CD4-positive, alpha-beta memory T cell (primary cell): ENCODE results near the gene DAGLA. TPM values are rescaled to one million over a fixed set of nuclear protein-coding genes. Genes with fewer than 3 reads are reported as not detected.
A peak's percentile ranks its signal among the peaks of the same experiment; 100 is the strongest.

Source experiments
- CTCF ChIA-PET: fragments of 350-600 bp; sonication (Branson Sonifier 250); formaldehyde crosslinking; loops from one replicate; lab custom pipeline; 2021; ENCODE audit warnings: inconsistent platforms; ENCODE audit not compliant: partially characterized antibody; lab: Charles Lee
- POLR2A ChIA-PET: fragments of 350-600 bp; sonication (Branson Sonifier 250); formaldehyde crosslinking; loops from one replicate; lab custom pipeline; 2021; ENCODE audit not compliant: partially characterized antibody; lab: Charles Lee
- DNase-seq, 5 donors: peaks; one replicate each; pipeline versions ENCODE4 v3.0.0 to v3.0.0-alpha.2; 2020 to 2022; ENCODE audit warnings: mixed read lengths in 1 of 5
- H3K27ac ChIP-seq: one replicate; pipeline ENCODE4 v1.7.0; 2013; ENCODE audit warnings: low read depth, low read length
- H3K27me3 ChIP-seq: 2 replicates; pipeline ENCODE4 v1.7.0; 2013; ENCODE audit warnings: mild to moderate bottlenecking, low read length, moderate library complexity; ENCODE audit not compliant: insufficient read depth
- H3K36me3 ChIP-seq: 2 replicates; pipeline ENCODE4 v1.7.0; 2013; ENCODE audit warnings: mild to moderate bottlenecking, low read length, moderate library complexity; ENCODE audit not compliant: insufficient read depth
- H3K4me1 ChIP-seq: 2 replicates; pipeline ENCODE4 v1.7.0; 2013; ENCODE audit warnings: mild to moderate bottlenecking, low read length, moderate library complexity; ENCODE audit not compliant: insufficient read depth
- H3K4me3 ChIP-seq, 2 donors: one replicate each; pipeline ENCODE4 v1.7.0; 2013; ENCODE audit warnings: low read length in 2 of 2, mild to moderate bottlenecking in 1 of 2
- H3K9me3 ChIP-seq, 2 donors: one replicate each; pipeline ENCODE4 v1.7.0; 2013; ENCODE audit warnings: low read length in 2 of 2, control low read depth in 1 of 2; ENCODE audit not compliant: control insufficient read depth in 1 of 2
- H3K27ac Mint-ChIP-seq, 7 donors: one replicate each; pipeline ENCODE4 v1.8.0; 2020 to 2021; ENCODE audit warnings: mixed read lengths in 7 of 7, mild to moderate bottlenecking in 6 of 7, inconsistent platforms in 3 of 7, moderate library complexity in 3 of 7
- H3K27me3 Mint-ChIP-seq, 2 donors: one replicate each; pipeline ENCODE4 v1.8.0; 2020 to 2021; ENCODE audit warnings: mixed read lengths in 2 of 2
- H3K36me3 Mint-ChIP-seq, 2 donors: one replicate each; pipeline ENCODE4 v1.8.0; 2020 to 2021; ENCODE audit warnings: mixed read lengths in 2 of 2, inconsistent platforms in 1 of 2, mild to moderate bottlenecking in 1 of 2
- H3K4me1 Mint-ChIP-seq, 4 donors: one replicate each; pipeline ENCODE4 v1.8.0; 2020 to 2021; ENCODE audit warnings: mixed read lengths in 4 of 4, mild to moderate bottlenecking in 1 of 4
- H3K4me3 Mint-ChIP-seq, 8 donors: one replicate each; pipeline ENCODE4 v1.8.0; 2020 to 2021; ENCODE audit warnings: mixed read lengths in 8 of 8, mild to moderate bottlenecking in 7 of 8, moderate library complexity in 6 of 8, inconsistent platforms in 3 of 8
- H3K9me3 Mint-ChIP-seq, 8 donors: one replicate each; pipeline ENCODE4 v1.8.0; 2020 to 2021; ENCODE audit warnings: mixed read lengths in 8 of 8, mild to moderate bottlenecking in 5 of 8, inconsistent platforms in 3 of 8, moderate library complexity in 1 of 8
- intact Hi-C: fragments of 100-400 bp; cut with micrococcal nuclease; formaldehyde crosslinking; loops from one replicate; pipeline ENCODE4 v1.15.1; 2023
- polyA plus RNA-seq, 2 donors: library from polyadenylated mRNA; unstranded; fragments of 300-500 nt; fragmentation: Illumina TruSeq; gene quantifications; one replicate each; pipeline ENCODE4 v1.2.3, GENCODE V29; 2021
- total RNA-seq, 2 experiments: library from RNA; stranded (reverse); gene quantifications; one replicate each; pipeline ENCODE4 v1.2.3, GENCODE V29; 2021

DAGLA gene
- total and polyA plus RNA-seq, 4 experiments from 2014 or later = 0.30 to 0.52 (median 0.44) TPM; not detected in 1

DNA sequence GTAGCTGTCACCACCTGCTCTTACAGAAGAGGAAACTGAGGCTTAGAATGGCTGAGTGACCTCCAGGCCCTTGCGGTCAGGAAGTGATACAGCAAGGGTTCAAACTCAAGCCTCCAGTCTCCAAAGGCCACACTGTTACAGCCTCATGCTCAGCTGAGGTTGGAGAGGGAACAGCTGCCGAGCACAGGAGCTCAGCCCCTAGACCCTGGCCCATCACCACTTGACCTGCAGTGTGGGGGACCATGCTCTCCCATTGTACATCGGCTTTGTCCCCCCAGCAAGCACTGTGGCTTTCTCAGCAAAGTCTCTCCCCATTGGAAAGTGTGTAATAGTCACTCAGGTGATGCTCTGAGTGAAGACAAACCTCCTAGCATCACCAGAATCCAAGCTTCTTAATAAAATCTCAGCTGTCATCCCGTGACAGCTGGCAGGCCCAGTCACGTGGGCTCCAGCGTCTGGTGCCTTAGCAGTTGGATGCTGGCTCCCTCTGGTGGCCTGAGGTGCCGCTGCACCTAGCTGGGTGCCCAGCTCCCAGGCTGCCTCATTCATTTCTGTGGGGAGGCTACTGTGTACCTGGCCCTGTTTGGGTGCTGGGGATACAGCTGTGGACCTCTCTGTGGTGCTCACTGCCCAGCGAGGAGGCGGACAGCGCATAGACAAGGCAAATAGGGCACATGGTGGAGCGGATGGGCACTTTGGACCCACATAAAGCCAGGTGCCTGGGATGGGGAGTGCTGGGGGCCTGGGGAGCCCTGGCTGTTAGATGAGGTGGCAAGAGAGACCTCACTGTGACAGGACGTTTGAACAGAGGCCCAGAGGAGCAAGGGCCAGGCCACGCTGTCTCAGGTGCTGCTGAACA is 53.2 kb downstream of the DAGLA start:
- H3K27me3 Mint-ChIP-seq = no peaks in the 10 kb centered on the region
- H3K27ac Mint-ChIP-seq = peak overlapping the region in 4 of 7 donors; percentile 84 to 90 (median 88)
- intact Hi-C loops = loop anchor here (1.0 to 5.0 kb wide), 4 partner anchors 36 to 95 kb away; partner anchors contain the start of gene DAGLA
- no peak overlapping the region for H3K4me3 ChIP-seq
- POLR2A ChIA-PET = interaction anchor here (1.1 to 2.2 kb wide), 4 partner anchors 44 to 54 kb away, joined by 3 to 14 read pairs (median 6); no protein-coding TSS in a partner anchor
- no peak overlapping the region for H3K27ac ChIP-seq
- no peaks in the 10 kb centered on the region for H3K36me3 ChIP-seq
- H3K4me3 Mint-ChIP-seq = no peak overlapping the region
- H3K9me3 ChIP-seq = no peaks in the 10 kb centered on the region
- CTCF ChIA-PET = interaction anchor here (0.7 to 4.3 kb wide), 35 partner anchors 8 to 348 kb away, joined by 3 to 64 read pairs (median 4); partner anchors contain the start of gene DAGLA
- H3K36me3 Mint-ChIP-seq = peaks cover 0 to 2% of the 10 kb centered on the region in 2 donors
- no peaks in the 10 kb centered on the region for H3K9me3 Mint-ChIP-seq
- DNase-seq = peak; percentile 80 to 85 (median 82)
- H3K4me1 Mint-ChIP-seq = peaks cover 2 to 9% (median 5%) of the 10 kb centered on the region in 4 donors
- peaks cover 4% of the 10 kb centered on the region for H3K4me1 ChIP-seq
- H3K27me3 ChIP-seq = no peaks in the 10 kb centered on the region

DNA sequence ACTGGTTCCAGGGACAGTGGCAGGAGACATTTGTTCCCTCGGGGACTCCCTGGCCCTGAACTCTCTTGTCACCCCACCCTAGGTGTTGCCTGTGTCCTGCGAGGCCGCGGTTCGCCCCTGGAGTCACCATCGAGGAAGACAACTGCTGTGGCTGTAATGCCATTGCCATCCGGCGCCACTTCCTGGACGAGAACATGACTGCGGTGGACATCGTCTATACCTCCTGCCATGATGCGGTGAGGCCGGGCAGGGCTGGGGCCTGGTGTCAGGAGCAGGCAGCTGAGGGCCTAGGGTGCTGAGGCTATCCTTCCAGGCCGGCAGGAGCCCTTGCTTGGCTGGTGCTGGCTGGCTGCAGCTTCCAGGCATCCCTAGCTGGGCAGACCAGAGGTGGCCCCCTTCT is 54.6 kb downstream of the DAGLA start:
- no peak overlapping the region for H3K27ac ChIP-seq
- no peaks in the 10 kb centered on the region for H3K36me3 Mint-ChIP-seq
- no peaks in the 10 kb centered on the region for H3K27me3 ChIP-seq
- H3K4me1 Mint-ChIP-seq = peaks cover 2 to 9% (median 5%) of the 10 kb centered on the region in 4 donors
- H3K36me3 ChIP-seq = no peaks in the 10 kb centered on the region
- DNase-seq = no peak
- POLR2A ChIA-PET = no interaction called here
- H3K27me3 Mint-ChIP-seq = no peaks in the 10 kb centered on the region
- intact Hi-C loops = loop anchor here (5.0 kb wide), 1 partner anchor 37 kb away; no protein-coding TSS in a partner anchor
- peaks cover 4% of the 10 kb centered on the region for H3K4me1 ChIP-seq
- H3K9me3 ChIP-seq = no peaks in the 10 kb centered on the region
- H3K4me3 Mint-ChIP-seq = no peak overlapping the region
- no peak overlapping the region for H3K27ac Mint-ChIP-seq
- H3K9me3 Mint-ChIP-seq = no peaks in the 10 kb centered on the region
- H3K4me3 ChIP-seq = no peak overlapping the region
- CTCF ChIA-PET = interaction anchor here (1.1 to 4.3 kb wide), 7 partner anchors 10 to 96 kb away, joined by 3 to 64 read pairs (median 17); partner anchors contain the start of gene DAGLA

DNA sequence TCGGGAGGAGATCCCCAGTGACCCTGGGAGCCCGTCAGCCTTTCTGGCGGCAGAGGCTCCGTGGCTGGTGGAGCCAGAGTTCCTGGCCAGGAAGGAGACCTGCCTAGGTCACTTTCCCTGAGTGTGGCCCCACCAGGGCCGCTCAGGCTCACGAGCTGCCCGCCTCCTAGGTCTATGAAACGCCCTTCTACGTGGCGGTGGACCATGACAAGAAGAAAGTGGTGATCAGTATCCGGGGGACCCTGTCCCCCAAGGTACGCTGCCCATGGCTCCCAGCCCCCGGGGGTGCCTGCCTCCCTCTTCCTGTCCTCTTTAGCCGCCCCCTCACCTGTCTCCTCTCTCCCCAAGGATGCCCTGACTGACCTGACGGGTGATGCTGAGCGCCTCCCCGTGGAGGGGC is 55.2 kb downstream of the DAGLA start:
- H3K4me3 ChIP-seq = no peak overlapping the region
- DNase-seq = no peak
- Mint-ChIP-seq H3K4me3 (no peak overlapping the region), H3K4me1 (peaks cover 2 to 9% (median 5%) of the 10 kb centered on the region in 4 donors), H3K27me3 (no peaks in the 10 kb centered on the region), H3K27ac (no peak overlapping the region), H3K9me3 (no peaks in the 10 kb centered on the region), H3K36me3 (no peaks in the 10 kb centered on the region)
- peaks cover 4% of the 10 kb centered on the region for H3K4me1 ChIP-seq
- H3K27ac ChIP-seq = no peak overlapping the region
- intact Hi-C loops = no loop called here
- H3K27me3 ChIP-seq = no peaks in the 10 kb centered on the region
- ChIA-PET CTCF (interaction anchor here (1.1 to 4.3 kb wide), 2 partner anchors 47 to 53 kb away, joined by 3 to 64 read pairs; partner anchors contain the start of gene DAGLA), POLR2A (no interaction called here)
- no peaks in the 10 kb centered on the region for H3K9me3 ChIP-seq
- H3K36me3 ChIP-seq = no peaks in the 10 kb centered on the region

DNA sequence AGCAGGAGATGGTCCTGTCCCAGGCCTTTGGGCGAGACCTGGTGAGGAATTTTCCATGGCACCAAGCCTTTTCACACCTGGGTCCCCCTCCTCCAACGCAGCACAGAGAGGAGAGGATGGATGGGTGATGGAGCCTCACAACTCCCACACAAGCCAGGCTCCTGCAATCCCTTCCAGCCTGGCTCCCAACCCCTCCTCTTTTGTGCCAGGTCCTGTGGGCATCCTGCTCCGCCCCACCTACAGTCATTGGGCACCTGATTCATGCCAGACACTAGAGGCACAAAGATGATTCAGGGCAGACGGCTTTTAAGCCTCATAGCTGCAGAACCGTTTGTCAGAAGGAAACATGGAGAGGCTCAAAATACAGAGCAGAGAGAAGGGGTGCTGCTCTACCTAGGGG is 56.1 kb downstream of the DAGLA start:
- CTCF ChIA-PET = interaction anchor here (0.9 kb wide), 1 partner anchor 12 kb away, joined by 4 read pairs; no protein-coding TSS in a partner anchor
- Mint-ChIP-seq H3K4me3 (no peak overlapping the region), H3K27ac (peak overlapping the region in 2 of 7 donors; percentile 64 to 73), H3K9me3 (no peaks in the 10 kb centered on the region), H3K4me1 (peaks cover 2 to 9% (median 5%) of the 10 kb centered on the region in 4 donors), H3K36me3 (no peaks in the 10 kb centered on the region), H3K27me3 (no peaks in the 10 kb centered on the region)
- intact Hi-C loops = no loop called here
- POLR2A ChIA-PET = no interaction called here
- H3K27ac ChIP-seq = no peak overlapping the region
- peaks cover 4% of the 10 kb centered on the region for H3K4me1 ChIP-seq
- DNase-seq = no peak
- no peaks in the 10 kb centered on the region for H3K36me3 ChIP-seq
- H3K27me3 ChIP-seq = no peaks in the 10 kb centered on the region
- H3K9me3 ChIP-seq = no peaks in the 10 kb centered on the region
- H3K4me3 ChIP-seq = no peak overlapping the region

DNA sequence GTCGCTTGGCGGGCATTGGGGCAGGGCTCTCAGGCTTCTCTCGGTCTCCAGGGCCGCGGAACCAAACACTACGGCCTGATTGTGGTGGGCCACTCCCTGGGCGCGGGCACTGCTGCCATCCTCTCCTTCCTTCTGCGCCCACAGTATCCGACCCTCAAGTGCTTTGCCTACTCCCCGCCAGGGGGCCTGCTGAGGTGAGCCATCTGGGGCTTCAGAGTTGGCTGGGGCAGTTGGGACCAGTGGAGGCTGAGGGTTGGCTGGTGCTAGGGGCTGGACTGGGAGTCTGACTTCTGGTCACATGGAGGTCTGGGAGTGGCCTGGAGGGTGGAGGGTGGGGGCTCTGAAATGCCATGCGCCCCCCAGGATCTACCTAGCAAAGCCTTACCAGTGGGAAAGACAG is 56.9 kb downstream of the DAGLA start:
- DNase-seq = no peak
- H3K36me3 ChIP-seq = no peaks in the 10 kb centered on the region
- Mint-ChIP-seq H3K4me3 (no peak overlapping the region), H3K36me3 (no peaks in the 10 kb centered on the region), H3K4me1 (peaks cover 2 to 9% (median 5%) of the 10 kb centered on the region in 4 donors), H3K27ac (no peak overlapping the region), H3K27me3 (no peaks in the 10 kb centered on the region), H3K9me3 (no peaks in the 10 kb centered on the region)
- ChIA-PET CTCF (interaction anchor here (0.9 to 1.0 kb wide), 2 partner anchors 13 to 46 kb away, joined by 3 to 4 read pairs; no protein-coding TSS in a partner anchor), POLR2A (no interaction called here)
- H3K27me3 ChIP-seq = no peaks in the 10 kb centered on the region
- intact Hi-C loops = no loop called here
- H3K4me3 ChIP-seq = no peak overlapping the region
- no peak overlapping the region for H3K27ac ChIP-seq
- H3K4me1 ChIP-seq = peaks cover 4% of the 10 kb centered on the region
- H3K9me3 ChIP-seq = no peaks in the 10 kb centered on the region

DNA sequence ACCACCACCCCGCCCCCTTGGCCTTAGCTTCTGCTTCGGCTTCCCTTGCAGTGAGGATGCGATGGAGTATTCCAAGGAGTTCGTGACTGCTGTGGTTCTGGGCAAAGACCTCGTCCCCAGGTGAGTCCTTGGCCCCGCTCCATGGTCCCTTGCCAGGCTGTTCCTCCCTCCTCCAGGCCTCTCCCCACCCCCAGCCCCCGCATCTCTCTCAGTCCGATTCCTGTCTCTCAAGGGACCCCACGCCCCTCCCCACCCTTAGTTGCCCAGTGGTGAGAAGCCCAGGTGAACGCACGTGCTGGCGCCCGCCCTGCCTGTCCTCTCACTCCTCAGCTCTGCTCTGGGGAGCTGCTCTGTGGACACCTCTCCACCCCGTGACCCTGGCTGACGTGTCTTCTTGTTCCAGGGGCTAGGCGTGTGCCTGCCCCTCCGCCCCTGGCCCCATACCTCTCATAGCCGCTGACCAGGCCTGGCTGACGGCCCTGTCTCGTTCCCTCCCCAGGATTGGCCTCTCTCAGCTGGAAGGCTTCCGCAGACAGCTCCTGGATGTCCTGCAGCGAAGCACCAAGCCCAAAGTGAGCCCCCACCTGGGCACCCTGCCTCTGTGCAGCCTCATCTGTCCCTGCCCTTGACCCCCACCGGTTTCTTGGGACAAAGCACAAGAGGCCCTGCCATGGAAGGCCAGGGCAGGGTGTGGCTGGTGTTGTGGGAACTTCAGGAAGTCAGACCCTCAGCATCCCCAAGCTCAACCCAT is 57.6 kb downstream of the DAGLA start:
- H3K9me3 ChIP-seq = no peaks in the 10 kb centered on the region
- no peaks in the 10 kb centered on the region for H3K27me3 ChIP-seq
- no peak overlapping the region for H3K4me3 ChIP-seq
- no peak overlapping the region for H3K27ac ChIP-seq
- H3K4me3 Mint-ChIP-seq = peak overlapping the region in 1 of 8 donors; percentile 10
- intact Hi-C loops = no loop called here
- H3K36me3 ChIP-seq = no peaks in the 10 kb centered on the region
- DNase-seq = no peak
- peaks cover 4% of the 10 kb centered on the region for H3K4me1 ChIP-seq
- H3K9me3 Mint-ChIP-seq = no peaks in the 10 kb centered on the region
- H3K27me3 Mint-ChIP-seq = no peaks in the 10 kb centered on the region
- H3K27ac Mint-ChIP-seq = no peak overlapping the region
- H3K4me1 Mint-ChIP-seq = peaks cover 2 to 7% (median 5%) of the 10 kb centered on the region in 4 donors
- CTCF ChIA-PET = interaction anchor here (1.0 kb wide), 1 partner anchor 46 kb away, joined by 3 read pairs; no protein-coding TSS in a partner anchor
- no peaks in the 10 kb centered on the region for H3K36me3 Mint-ChIP-seq
- POLR2A ChIA-PET = no interaction called here
